Measurements from ENCODE around the gene FAM124B.

The FAM124B gene

DNA sequence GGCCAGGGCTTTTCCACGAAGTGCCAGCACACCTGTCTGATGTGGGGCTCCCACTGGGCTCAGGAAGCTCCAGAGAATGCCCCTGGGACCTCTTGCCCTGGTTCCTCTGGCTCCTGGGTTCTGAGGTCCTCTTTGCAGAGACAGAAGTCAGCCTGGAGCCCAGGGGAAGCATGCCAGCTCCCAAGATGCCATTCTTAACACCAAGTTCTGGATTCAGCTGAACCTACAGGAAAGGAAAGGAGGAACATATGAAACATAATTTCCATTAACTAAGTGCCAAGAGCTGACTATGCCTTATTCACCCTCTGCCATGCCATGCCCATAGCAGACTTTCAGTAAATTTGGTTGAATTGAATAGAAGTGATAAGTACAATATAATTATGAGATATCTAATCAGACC is 21.9 kb downstream of the FAM124B start:
- DNase-seq: no peak

DNA sequence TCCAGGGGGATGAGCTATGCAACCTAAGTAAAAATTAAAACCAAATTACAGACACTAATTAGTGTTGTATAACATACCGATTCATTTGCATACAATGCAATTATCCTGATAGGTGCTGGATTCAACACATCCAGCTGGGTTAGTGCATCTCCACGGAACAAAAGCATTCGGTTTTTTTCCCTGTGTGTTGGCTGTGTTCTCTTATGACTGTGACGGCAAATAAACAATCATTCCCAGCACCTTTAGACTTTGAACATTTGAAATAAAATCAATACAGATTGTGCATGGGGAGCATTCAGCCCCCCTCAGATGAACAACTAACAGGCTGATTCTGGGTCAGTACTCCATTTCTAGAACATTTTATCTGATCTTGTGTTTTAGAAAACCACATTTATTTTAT is 22.7 kb downstream of the FAM124B start:
- DNase-seq: no peak

DNA sequence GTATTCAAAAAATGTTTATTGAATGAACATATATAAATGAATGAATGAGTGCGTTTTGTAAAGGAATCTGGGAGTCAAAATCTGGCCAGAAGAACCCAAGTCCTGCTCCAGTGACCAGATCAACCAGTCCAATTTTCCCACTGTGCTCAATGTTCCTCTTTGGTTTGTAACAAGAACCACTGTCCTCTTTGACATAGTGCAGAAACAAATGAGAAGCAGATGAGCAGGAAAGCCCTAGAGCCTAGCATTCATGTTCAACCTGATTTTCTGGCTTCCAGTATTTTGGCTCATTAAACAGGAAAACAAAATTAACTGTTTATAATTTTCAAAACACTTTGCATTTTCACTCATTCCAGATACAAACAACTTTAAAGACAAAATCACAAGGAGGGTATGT is 23.2 kb downstream of the FAM124B start:
- no peak for DNase-seq

DNA sequence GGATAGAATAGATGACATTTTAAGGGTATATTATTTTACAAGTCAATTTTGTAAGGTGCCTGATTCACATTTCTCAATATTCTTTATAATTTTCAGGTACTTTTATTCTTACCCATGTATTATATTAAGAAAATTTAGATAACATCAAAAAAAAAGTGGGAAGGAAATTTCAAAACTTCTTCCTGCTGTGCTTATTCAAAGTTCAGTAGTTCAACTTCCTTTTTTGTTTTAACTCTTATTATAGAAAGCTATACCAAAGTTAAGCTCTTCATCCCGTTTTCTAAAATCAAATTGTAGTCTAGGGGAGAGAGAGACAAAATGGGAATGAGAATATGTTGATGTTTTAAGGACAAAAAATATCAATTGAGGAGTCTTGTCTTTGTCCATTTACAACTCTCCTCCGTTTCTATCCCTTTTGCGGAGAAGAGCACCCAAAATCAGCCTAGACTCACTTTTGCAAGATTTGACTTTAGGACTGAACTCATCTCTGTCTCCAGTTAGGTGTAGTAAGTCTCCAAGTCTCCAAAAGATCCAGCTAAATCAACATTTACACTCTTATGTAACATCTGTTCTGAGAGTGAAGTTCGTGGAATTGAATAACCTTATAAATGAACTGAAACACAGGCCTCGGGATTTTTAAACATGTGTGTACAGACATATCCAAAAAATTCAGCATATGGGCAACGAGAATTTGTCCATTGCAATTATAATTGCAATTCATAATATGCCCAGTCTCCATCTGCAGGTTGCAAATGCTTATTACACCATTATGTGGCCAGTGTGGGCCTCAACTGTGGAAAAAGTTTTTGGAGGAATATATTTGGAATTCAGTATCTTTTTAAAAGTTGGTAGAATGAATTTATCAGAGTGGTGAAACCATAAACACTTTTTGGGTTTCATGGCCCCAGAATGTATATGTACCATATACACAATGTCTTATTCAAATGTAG is 23.9 kb downstream of the FAM124B start:
- DNase-seq: no peak

DNA sequence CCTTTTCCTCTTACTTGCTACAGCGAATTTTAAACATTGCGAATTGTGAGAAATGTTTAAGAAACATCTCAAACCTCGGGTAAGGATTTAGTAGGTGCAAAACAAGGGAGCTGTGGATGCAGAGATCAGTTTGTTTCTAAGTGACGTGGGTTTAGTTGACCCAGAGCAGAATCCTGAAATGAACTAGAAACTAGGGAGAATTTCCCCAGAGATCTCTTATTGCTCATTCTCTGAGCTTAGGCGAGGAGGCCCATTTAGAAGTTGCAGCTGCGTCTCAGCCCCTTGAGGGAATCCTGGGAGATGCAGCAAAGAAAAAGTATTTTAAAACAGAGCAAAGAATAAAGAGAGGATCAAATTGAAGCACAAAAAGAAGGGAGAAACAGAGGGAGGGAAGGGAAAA is 29.3 kb downstream of the FAM124B start:
- no peak for DNase-seq

DNA sequence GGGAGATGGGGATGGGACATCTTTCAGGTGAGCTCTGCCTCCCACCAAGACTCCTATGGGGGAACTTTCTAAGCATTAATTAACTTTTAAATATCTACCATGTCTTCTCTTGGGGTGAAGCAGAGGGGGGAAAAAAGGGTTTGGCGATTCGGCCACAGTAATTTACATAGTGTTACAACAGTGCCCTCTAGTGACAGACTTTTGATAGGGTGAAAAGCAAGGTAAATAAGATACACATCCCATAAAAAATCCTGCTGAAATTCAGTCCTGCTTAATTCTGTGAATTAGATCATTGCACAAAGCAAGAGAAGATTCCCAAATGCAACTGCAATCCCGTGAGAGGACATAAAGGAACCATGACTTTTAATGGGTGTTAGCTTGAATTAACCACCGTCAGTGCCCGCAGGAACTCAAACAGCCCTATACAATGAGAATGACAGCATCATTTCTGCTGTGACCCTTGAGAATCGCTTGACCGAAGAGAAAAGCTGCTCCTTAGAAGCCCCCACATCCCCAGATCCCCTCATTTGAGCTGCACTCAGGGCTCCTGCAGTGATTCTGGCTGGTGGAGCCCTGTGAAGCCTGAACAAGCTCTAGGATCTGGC is 32.8 kb downstream of the FAM124B start:
- DNase-seq: peak; percentile 20

DNA sequence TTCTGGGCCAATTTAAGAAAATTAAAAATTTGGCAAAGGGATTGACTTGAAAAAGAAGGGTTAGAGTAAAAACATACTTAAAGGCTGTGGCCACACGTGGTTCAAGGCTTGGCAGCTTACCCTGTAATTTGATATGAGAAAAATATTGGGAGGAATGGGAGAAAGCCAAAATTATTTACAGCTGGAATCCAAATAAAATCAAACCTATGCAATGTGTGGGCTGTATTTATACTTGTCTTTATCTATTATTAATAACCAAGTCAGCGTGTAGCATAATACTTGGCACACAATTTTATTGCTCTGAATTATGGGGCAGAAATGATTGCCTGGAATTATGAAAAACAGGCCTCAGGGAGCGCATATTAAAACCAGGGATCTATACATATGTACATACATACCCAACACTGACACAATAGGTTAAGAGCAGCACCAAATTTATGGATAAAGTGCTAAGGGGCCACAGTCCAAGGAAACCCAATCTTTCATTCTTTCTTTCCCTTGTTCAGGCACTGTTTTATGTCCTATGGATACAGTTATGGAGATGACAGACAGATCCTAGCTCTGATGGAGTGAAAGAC is 35.6 kb downstream of the FAM124B start:
- DNase-seq: no peak

DNA sequence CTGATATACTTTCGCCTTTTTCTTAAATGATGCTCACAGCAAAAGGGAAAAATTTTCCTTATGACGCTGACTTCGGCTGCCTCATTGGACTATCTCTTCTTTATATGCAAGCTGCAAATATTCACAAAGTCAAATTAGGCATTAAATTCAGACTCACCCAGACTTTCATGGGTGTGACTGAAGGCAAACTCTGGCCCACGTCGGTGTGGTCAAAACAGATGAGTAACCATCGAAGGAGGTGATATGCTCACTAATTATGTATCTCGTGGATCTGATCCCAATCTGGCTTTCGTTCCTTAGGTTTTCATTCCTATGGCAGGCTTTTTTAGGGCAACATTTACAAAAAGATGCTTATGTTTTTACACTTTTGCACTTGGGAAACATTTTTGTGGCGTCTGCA is 36.6 kb downstream of the FAM124B start:
- no peak for DNase-seq

DNA sequence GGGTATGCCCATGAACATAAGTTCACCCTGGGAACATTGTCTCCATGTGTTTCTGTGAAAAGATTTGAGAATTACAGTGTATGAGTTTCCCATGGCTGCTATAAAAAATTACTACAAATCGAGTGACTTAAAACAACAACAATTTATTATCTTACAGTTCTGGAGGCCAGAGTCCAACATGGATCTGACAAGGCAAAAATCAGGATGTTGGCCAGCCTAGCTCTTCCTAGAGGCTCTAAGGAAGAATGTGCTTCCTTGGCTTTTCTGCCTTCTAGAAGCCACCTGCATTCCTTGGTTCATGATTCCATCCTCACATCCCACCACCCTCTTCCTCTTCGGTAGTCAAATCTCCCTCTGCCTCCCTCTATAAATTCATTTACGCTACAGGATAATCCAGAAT is 38.6 kb downstream of the FAM124B start:
- DNase-seq: no peak

DNA sequence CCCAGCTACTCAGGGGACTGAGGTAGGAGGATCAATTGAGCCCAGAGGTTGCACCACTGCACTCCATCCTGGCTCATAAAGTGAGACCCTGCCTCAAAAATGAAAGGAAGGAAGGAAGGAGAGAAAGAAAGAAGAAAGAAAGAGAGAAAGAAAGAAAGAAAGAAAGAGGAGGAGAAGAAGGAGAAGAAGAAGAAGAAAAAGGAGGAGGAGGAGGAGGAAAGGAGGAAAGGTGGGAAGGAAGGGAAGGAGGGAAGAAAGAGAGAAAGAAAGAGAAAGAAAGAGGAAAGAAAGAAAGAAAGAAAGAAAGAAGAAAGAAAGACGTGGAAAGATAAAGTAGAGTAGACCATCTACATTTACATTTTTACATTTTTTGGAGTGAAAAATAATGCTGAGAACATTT is 39.8 kb downstream of the FAM124B start:
- DNase-seq: no peak

DNA sequence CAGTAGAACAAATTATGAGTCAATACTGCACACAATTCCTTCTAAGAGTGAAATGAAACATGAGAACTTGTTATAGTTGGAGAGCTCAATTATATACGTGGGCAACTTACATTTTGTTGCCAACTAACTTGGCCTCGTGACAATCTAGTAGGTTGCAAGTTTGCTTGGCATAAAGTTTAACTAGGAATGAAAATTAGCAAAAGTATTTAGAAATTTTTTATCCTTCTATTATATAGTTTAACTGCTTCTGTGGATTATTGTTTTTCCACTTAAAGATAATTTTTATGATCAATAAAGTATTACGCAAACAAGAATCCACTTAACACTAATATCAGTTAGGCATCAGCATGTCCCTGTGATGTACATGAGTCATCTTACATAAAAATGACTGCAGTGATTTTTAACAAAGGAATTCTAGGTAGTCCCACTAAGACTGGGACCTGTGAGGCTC is 41.1 kb downstream of the FAM124B start:
- DNase-seq: peak; percentile 23

DNA sequence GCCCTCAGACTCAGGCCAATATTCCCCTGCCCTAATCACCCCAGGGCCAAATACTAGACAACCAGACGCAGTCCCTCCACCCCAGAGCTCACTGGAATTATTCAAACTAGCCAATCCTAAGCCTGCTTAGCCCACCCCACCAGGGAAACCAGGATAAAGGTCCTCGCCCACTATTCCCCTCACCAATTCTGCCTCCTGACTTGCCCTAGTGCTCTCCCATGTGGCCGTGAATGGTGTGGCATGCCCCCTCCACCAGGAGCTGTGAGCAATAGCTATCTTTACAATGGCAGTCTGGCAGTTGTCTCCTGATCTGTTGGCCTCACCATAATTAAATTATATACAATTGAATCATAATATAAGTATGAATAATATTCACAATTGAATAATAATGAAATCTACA is 42.3 kb downstream of the FAM124B start:
- DNase-seq: no peak

DNA sequence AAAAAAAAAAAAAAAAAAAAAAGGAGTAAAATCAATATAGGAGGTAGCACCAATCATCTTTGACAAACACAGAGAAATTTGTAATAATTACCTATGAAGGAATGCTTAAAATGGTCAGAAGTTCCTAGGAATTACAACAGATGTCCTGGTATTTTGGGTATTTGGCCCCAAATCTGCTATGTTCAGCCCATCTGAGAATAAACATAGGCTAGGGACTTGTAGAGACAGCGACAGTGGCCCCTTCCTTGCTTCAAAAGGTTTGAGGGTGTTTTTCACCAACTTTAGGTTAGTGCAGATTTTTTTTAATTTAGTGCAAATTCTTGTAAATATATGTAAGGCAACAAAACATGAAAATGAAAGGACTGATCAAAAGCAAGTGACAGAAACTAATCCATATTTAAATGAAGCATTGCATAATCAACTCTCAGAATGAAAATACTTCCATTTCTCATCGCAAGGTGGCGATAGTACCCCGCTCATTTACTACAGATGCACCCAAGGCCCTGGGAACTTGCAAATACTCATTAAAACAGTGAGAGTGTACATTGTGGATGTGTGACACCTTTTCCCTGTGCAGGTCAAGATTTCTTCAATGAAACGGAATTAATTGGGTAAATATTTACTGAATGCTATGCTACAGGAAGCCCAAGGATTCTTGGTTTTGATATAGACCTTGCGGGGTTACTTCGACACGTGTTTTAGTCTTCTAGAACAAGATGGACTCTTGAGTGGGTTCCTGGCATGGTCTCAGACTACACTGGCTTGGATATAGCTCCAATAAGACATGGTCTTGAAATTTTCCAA is 44.6 kb downstream of the FAM124B start:
- DNase-seq: no peak

DNA sequence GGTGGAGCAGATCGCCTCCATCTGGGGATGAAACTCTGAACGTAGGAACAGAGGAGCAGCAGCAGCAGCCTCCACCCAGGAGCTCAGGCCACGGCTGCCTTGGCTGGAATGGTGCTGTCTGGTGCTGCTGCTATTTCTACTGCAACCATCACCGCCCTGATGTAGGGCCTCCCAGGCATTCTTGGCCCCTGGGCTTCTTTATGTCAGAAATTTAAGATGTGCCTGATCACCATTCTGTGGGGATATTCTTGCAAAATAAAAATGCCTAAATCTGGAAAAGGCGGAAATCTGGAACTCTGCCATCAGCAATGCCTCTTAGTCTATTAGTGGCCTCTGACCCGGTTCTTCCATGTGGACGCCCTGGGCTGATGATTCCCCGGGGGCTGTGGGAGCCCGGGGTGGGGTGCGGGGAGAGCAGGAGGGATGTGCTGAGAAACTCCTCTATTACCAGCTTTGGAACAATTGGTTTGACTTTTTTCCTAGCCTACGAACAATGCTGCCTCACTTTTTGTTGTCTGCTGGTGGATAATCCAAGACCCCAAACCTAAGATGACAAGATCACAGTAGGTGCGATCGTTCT is 47.2 kb downstream of the FAM124B start:
- DNase-seq: no peak

DNA sequence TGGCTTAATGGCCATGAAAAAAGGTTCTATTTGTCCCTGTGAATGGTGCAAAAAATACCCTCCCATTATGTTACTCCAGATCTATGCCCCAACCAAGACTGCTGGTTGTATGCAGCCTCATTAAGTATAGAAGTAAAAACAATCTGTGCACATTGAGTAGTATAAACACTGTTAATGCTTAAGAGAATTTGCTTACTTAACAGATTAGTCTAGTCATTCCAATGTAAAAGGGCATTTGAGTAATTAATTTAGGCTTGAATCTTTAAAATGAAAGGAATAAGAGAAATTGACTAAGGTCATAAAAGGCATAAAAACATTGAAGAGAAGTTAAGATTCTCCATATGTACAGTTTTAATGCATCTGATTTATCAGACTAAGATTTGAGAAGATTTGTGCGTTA is 51.2 kb downstream of the FAM124B start:
- DNase-seq: no peak

DNA sequence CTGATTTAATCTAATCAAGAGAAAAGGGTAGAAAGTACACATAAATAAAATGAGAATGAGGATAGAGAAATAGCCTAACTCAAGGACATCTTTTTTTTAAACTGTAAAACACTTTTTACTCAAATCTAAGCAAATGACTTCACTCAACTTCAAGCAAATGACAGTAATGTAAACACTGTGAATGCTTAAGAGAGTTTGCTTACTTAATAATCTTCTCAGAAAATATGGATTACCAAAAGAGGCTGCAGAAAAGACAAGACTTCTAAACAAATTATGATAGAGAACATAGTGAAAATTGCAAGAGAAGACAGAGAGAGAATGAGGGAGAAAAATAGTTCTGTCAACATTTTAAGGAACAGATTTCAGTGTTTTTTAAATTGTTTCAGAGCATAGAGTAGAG is 52.5 kb downstream of the FAM124B start:
- DNase-seq: no peak

DNA sequence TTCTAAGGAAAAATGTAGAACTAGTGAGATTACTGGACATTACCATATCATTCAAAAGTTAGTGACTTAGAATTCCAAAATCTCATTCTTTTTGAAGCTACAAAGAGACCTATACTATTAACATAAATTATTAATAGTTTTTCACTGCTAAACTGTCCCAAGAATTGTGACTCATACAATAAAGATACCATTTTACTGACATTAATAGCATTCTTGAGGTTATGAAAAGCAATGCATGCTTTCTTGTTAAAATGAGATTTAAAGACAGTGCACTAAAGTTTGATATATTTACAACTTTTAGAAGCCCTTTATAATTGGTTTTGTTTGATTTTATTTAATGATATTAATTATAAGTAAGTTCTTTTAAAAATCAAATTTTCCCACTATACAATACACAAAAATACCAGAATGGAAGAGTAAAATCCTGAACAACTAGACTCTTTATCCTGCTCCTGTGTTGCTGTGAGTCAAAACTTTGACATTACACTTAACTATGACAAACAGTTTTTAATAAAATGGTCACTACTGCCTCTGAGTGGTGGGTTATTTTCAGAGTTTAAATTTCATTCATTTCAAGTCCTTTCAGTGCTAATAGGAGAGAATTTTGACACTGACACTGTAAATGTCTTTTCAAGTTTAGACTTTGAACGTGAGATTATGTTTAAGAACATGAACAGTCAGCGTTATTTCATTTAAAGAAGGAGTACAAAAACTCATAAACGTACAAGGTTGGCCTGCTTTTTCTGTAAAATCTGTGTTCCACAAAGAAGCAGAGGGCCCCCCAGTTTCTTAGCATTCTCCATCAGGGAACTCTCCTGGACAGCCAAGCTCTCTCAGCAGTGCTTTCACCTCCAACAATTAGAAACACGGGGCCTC is 54.5 kb downstream of the FAM124B start:
- DNase-seq: no peak

DNA sequence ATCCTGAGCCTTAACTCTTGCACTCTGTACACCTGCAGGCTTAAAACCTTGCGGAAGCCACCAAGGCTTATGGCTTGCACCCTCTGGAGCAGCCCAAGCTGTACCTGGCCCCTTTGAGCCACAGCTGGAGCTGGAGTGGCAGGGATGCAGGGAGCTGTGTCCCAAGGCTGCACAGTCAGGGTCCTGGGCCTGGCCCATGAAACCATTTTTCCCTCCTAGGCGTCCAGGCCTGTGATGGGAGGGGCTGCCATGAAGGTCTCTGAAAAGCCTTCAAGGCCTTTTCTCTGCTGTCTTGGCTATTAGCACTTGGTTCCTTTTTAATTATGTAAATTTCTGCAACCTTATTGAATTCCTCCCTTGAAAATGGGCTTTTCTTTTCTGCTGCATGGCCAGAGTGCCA is 56.4 kb downstream of the FAM124B start:
- no peak for DNase-seq

DNA sequence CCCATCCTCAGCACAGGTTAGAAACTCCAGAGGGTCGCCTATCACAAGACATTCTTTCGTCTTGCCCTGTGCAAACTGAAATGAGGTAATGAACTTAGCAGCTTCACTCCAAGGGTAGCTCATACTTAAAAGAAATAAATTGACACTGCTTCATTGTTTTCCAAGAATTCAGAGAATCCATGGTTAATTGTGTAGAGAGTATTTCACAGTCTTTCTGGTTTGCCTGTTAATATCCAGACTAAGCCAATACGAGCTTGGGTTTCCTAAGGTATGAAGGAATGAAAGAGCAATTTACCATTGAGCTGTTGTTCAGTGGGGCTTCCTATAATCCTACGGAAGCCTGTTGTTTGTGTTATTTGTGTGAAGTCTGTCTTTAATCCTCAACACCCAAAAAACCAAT is 58.7 kb downstream of the FAM124B start:
- no peak for DNase-seq

DNA sequence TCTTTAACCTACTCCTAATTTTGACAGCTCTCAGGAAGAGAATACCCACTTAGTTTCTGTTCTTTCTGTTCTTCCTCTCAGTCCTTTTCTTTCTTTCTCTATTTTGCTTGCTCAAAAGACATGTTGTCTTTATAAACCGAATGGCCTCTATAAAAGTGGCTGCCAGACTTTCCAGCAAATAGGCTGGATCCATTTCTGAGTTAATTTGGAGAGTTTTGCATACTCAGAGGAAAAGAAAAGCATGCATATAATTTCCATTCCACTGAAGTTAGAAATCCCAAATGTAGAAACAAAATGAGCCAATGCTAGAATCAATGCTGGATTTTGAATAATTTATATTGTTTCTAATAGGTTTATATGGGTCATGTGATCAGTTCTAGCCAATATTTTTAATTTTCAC is 65.9 kb downstream of the FAM124B start:
- DNase-seq: no peak

DNA sequence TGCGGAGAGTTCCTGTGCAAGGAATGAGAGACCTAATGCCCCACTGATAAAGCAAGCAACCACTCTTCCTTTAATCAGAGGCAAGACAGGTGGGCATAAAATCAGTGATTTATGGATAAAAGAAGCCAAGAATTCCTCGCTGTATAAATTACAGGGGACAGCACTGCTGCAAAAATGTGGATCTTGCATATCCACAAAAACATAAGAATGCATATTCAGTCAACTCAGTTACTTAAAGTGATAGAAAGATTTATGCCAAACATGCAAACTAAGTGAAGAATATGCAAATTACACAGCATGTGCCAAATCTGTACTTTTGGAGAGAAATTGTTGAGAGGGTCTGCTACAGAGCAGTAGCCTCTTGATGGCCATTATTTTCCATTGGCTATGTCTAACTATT is 67.2 kb downstream of the FAM124B start:
- DNase-seq: no peak

Data from DMS 273 treated with DMSO at 0.1 percent for 48 hours (cell line).